Epithelial cell of proximal tubule (primary cell): ENCODE results near the gene UBE2N. TPM values are rescaled to one million over a fixed set of nuclear protein-coding genes. Genes with fewer than 3 reads are reported as not detected.

Experiments used
- DNase-seq: peaks from one replicate; pipeline ENCODE4 v3.0.0-alpha.2; 2011; ENCODE audit warnings: low read depth
- H3K4me3 ChIP-seq: 2 replicates; pipeline ENCODE4 v1.5.1; 2011; ENCODE audit warnings: low read depth, mild to moderate bottlenecking, low read length
- total RNA-seq: library from RNA; depleted of rRNA; stranded (reverse); fragments of >200 nt; gene quantifications from 2 replicates; pipeline ENCODE4 v1.2.3, GENCODE V29; 2015
- TF ChIP-seq, protein P1 (sequence below): conservative IDR thresholded peaks from 2 replicates; pipeline ENCODE4 v1.5.1; 2012; ENCODE audit warnings: low read depth, mild to moderate bottlenecking, low read length

UBE2N gene
- total RNA-seq, 1 donor from 2014 or later, result 127 TPM

DNA sequence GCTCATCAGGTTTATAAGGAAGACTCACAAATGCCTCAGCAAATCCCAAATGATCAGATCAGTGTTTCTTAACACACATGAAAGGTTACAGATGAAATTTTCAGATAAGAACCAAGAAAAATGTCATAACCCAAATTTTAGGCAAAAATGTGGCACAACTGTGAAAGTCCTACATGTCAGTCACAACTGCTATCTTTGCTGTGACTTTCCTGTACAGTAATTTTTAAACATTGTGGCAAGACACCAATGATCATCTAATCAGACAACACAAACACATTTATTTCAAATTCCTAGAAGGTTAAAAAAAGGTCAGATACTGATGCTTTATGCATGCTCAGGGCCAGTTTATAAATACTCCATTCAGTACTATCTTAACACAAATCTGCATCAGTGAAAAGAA is 32.9 kb downstream of the UBE2N start:
- no peak overlapping the region for H3K4me3 ChIP-seq
- TF ChIP-seq, protein P1, sequence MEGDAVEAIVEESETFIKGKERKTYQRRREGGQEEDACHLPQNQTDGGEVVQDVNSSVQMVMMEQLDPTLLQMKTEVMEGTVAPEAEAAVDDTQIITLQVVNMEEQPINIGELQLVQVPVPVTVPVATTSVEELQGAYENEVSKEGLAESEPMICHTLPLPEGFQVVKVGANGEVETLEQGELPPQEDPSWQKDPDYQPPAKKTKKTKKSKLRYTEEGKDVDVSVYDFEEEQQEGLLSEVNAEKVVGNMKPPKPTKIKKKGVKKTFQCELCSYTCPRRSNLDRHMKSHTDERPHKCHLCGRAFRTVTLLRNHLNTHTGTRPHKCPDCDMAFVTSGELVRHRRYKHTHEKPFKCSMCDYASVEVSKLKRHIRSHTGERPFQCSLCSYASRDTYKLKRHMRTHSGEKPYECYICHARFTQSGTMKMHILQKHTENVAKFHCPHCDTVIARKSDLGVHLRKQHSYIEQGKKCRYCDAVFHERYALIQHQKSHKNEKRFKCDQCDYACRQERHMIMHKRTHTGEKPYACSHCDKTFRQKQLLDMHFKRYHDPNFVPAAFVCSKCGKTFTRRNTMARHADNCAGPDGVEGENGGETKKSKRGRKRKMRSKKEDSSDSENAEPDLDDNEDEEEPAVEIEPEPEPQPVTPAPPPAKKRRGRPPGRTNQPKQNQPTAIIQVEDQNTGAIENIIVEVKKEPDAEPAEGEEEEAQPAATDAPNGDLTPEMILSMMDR, result no peak
- no peak for DNase-seq

DNA sequence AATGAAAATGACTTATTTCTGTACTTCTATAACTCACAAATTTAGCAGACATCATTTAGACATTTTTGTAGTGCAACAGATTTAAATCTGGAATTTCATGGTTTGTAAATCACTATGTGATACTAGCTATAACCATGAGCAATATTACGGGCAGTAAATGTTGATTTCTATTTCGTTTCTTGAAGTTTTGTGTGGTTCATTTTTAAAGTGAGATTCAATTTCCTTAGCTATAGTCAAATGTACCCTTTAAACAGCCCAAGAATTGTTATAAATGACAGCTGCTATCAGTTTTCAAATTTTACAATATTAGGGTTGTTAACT is 33.8 kb downstream of the UBE2N start:
- TF ChIP-seq, protein P1, result no peak
- DNase-seq, result no peak
- H3K4me3 ChIP-seq, result no peak overlapping the region

DNA sequence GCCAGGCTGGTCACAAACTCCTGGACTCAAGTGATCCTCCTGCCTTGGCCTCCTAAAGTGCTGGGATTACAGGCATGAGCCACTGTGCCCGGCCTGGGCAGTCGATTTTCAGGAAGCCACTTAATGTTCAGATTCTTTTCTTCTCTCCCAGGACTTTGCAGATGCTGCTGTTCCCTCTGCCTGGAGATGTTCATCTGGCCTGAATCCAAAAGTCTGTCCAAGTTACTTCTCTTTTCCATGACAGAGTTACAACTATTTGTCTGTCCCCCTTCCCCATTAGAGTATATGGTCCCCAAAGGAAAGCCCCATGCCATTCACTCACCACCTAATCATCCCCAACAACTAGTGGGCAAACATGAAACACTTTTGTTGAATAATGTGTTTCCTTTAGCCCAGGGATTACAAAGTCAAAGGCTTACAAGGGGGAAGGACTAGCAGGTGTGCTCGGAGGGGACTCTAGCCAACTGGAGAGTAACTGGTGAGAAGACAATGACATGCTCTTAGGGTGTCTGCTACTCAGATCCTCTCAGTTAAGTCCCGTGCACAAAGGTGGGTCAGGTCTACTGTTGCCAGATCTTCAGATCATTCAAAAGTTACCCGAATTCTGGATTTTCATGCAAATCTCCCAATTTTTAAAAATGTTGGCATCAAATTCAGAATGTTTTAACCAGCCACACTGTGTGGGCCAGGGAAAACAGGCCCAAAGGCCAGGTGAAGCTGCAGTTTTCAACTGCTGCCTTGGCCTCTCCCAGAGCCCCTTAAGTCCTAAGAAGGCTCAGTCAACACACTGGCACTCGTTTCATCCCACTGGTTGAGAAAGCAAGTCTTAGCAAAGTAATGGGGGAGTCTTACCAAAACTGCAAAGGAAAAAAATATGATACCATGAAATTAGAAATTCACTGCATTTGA is 34.4 kb downstream of the UBE2N start:
- TF ChIP-seq, protein P1, result no peak

DNA sequence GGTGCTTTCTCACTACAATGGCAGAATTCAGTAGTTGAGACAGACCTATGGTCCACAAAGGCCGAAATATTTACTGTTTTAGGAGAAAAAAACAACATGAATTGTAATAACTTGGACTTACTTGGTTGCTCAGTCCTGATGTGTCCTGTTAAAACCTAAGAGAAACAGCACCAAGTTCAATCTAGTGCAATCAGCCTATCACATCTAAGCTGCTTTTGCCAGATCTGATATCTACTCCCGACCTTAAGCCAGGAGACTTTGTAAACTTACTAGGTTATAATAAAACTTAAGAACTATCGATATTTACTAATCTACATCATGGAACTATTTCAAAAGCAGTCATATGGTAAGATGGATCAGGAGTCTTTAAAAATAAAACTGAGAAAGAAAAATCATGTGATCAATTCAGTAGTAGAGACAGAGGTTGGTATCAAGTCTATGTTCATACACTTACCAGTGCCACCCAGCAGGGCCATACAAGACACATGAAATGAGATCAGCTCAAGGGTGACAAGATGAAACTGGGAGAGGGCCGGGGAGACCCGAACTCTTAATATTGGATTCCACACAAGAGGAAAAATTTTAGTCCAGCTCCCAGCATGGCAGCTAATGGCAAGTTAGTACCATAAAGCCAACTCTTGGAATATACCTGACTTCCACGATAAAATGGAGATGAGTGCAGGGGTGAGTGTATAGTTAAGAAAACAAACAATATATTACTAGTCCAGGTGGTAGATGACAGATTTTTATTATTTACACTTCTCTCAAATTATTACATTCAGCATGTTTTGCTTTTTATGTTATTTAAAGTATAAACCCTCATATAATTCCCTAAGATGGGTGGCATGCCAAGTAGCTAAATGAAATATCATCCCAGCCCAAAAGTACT is 36.5 kb downstream of the UBE2N start:
- TF ChIP-seq, protein P1, result no peak
- DNase-seq, result no peak
- H3K4me3 ChIP-seq, result no peak overlapping the region

More for the DNA sequence above, 34.4 kb downstream of the UBE2N start:
- no peak overlapping the region for H3K4me3 ChIP-seq
- no peak for DNase-seq

DNA sequence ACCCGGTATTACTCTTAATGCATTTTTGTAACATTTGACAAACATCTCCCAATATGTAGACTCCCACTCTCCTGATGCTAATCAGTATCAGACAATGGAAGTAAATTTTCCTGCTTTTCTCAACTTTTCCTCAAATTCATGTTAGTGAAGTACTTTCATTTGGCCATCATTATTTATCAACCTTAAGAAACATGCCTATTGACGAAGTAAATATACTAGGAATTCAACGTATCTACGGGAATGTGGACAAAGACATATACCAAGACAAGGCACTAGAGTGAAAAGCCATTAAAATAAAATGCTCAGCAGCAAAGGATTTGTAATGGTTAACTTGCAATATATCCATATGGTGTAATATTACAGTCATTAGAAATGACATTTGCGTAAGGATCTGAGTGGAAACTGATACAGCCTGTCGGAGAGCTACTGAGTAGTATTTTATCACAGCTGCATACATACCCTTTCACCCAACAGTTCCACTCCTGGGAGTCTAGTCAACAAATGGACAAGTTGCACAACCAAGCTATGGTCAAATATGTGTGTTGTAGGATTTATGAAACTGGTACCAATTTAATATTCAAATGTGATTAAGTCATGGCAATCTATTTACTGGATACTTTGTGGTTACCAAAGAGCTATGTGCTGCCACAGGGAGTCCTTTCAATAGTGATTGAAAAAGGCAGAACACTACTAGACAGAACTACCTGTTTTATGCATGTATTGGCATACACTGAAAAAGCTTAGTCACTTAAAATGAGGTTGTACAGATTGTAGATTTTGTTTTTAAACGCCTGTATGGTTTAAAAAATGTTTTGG is 37.6 kb downstream of the UBE2N start:
- TF ChIP-seq, protein P1, result no peak
- no peak overlapping the region for H3K4me3 ChIP-seq
- no peak for DNase-seq
